Activated naive CD4-positive, alpha-beta T cell treated with anti-CD3 and anti-CD28 coated beads, Interleukin-2, amount 50 U/mL, for 72 hours (primary cell): ENCODE measurements around the gene C15orf40. TPM values are rescaled to one million over a fixed set of nuclear protein-coding genes. Genes with fewer than 3 reads are reported as not detected.
"Not testable (repeated sequence)": the region's sequence is repeated elsewhere in the genome, so short reads cannot be mapped to it uniquely, and the experiment has no call there.

Source experiments
- ATAC-seq, 2 donors: fragments of 150-1000 bp; cut with Tn5 transposase; 2 replicates each; pipeline ENCODE4 v1.10.0; 2021; ENCODE audit warnings: mild to moderate bottlenecking in 2 of 2, moderate library complexity in 2 of 2
- DNase-seq, 2 donors: peaks; one replicate each; pipeline ENCODE4 v3.0.0; 2021 to 2022; ENCODE audit warnings: low spot score in 2 of 2
- H3K27ac Mint-ChIP-seq, 2 donors: one replicate each; pipeline ENCODE4 v1.8.0; 2022; ENCODE audit warnings: mild to moderate bottlenecking in 2 of 2, mixed read lengths in 2 of 2
- H3K36me3 Mint-ChIP-seq, 2 donors: one replicate each; pipeline ENCODE4 v1.8.0; 2022; ENCODE audit warnings: mixed read lengths in 2 of 2
- H3K9me3 Mint-ChIP-seq, 2 donors: one replicate each; pipeline ENCODE4 v1.8.0; 2022; ENCODE audit warnings: mixed read lengths in 2 of 2
- total RNA-seq, 2 donors: library from RNA; stranded (reverse); gene quantifications; one replicate each; pipeline ENCODE4 v1.2.3, GENCODE V29; 2022

Gene C15orf40
- total RNA-seq, 2 donors from 2014 or later: 18.1 to 26.3 TPM

DNA sequence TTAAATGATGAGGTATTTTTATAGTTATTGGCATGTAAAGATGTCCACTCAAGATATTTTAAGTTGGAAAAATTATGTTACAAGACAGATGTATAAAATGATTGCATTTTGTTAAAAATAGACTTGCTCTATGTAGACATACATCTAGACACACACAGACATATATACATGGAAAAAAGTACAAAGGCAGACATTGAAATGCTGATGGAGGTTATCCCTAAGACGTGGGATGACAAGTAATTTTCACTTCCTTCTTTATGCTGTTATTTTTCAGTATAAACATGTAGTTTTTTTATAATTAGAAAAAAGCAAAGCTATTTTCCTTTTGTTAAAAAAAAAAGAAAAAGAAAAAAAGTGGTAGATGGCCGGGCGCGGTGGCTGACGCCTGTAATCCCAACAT lies 66.1 kb downstream of the C15orf40 start:
- DNase-seq (no peak), ATAC-seq (no peak)
- Mint-ChIP-seq H3K9me3 (no peaks in the 10 kb centered on the region), H3K27ac (no peak overlapping the region), H3K36me3 (no peaks in the 10 kb centered on the region)

DNA sequence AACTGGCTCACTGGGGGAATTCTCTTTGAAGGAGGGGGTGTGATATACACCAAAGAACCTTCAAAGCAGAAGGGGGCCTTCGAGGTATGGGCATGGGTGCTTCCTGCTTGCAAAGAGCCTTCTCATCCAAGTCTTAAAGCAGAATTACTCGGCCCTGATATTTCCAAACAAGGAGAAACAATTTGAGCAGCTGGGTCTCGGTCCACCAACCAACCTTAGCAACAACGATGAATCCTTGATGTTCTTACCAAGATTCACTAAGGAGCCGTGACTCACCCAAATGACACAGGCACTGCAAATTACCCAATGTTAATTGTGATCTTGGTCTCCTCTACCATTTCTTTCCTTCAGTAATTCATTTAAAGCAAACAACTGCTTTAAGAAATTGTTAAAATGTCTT lies 66.6 kb downstream of the C15orf40 start:
- no peak for ATAC-seq

DNA sequence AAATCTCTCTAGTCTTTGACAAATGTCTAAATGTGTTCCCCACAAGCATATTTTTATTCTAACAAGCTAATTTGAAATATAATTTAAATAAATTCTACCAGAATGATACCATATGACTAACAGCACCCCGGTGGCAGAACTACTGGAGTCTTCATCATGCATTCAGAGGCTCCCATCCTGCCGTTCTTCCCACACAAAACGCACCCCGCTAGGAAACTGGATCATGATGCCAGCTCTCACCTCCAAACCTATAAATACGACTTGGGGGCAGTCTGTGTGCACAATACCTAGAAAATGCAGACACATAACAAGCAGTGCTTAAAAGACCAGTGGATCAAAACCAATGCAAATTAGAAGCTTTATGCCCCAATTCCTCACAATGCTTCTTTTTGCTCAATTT lies 67.4 kb downstream of the C15orf40 start:
- H3K9me3 Mint-ChIP-seq: no peaks in the 10 kb centered on the region
- H3K36me3 Mint-ChIP-seq: no peaks in the 10 kb centered on the region
- ATAC-seq (no peak), DNase-seq (no peak)
- no peak overlapping the region for H3K27ac Mint-ChIP-seq

More for the DNA sequence above, 66.6 kb downstream of the C15orf40 start:
- Mint-ChIP-seq H3K9me3 (no peaks in the 10 kb centered on the region), H3K36me3 (no peaks in the 10 kb centered on the region), H3K27ac (no peak overlapping the region)
- no peak for DNase-seq

DNA sequence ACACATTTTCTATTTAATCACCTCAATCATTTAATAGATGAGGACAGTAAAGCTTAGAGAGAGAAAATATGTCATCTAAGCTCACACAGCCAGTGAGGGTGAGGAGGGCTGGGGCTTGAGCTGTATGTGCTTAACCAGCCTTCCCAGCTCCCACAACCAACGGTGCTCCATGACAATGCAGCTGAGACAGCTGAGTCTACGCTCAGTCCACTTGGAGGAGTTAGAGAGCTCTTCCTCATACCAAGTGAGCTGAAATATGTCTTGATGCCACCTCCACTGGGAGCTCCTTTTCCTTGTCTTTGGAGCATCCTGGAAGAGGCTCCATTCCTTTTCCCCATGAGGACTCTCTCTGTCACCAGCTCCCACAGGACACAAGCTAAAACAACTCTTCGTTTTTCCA lies 68.3 kb downstream of the C15orf40 start:
- no peaks in the 10 kb centered on the region for H3K36me3 Mint-ChIP-seq
- DNase-seq (no peak), ATAC-seq (no peak)
- H3K27ac Mint-ChIP-seq: no peak overlapping the region
- H3K9me3 Mint-ChIP-seq: no peaks in the 10 kb centered on the region

DNA sequence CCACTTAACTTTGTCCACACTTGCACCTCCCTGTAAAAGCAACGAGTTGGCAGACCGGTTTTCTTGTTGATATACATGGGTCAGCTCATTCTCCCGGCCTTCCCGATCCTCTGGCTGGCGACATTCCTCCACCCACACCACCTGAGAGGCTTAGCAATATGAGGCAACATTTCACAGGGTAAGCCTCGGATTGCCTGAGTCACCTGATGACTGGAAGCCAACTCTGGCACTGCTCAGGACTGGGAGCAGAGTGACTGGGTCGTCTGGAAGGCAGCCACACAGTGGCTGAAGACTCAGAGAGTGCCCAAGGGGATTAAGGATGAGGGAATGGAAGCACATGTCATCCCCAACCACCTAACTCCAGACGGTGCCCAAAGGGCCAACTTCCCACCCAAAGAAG lies 68.7 kb downstream of the C15orf40 start:
- Mint-ChIP-seq H3K27ac (no peak overlapping the region), H3K36me3 (no peaks in the 10 kb centered on the region), H3K9me3 (no peaks in the 10 kb centered on the region)
- ATAC-seq (no peak), DNase-seq (no peak)

DNA sequence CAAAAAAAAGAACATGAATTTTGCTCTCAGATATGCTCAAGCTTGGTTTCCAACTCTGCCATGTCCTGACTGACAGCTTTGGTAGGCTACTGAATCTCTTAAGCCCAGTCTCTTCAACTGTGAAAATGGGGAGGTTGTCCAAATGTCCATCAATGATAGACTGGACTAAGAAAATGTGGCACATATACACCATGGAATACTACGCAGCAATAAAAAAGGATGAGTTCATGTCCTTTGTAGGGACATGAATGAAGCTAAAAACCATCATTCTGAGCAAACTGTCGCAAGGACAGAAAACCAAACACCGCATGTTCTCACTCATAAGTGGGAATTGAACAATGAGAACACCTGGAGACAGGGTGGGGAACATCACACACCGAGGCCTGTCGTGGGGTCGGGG lies 71.8 kb downstream of the C15orf40 start:
- H3K27ac Mint-ChIP-seq, H3K9me3 Mint-ChIP-seq, H3K36me3 Mint-ChIP-seq, DNase-seq, ATAC-seq: not testable (repeated sequence)

Other genes starting within 250 kb of the C15orf40 start
- gene FSD2, start 205.6 kb downstream of the C15orf40 start, total RNA-seq: not detected
- gene WHAMM, start 202.0 kb downstream of the C15orf40 start, total RNA-seq: 1 to 10 TPM; 2.5 to 9.4 TPM
- 1 to 10 TPM; 2.2 to 4.4 TPM for gene HOMER2, start 58.9 kb downstream of the C15orf40 start, total RNA-seq
- 10 to 100 TPM; 20.1 to 20.3 TPM for gene RAMAC, start 25.4 kb downstream of the C15orf40 start, total RNA-seq
- gene BTBD1, start 55.6 kb upstream of the C15orf40 start, total RNA-seq: 10 to 100 TPM; 47.7 to 64.7 TPM
- gene TM6SF1, start 96.0 kb upstream of the C15orf40 start, total RNA-seq: 1 to 10 TPM in 1 of 2 donors, under 1 TPM in 1; 0.84 to 2.6 TPM
- 10 to 100 TPM; 10.9 to 26.3 TPM for gene HDGFL3, start 196.2 kb upstream of the C15orf40 start, total RNA-seq